Measurements from ENCODE around the gene CCDC188. TPM values are rescaled to one million over a fixed set of nuclear protein-coding genes. Genes with fewer than 3 reads are reported as not detected.
A peak's percentile ranks its signal among the peaks of the same experiment; 100 is the strongest.

Gene CCDC188
- total RNA-seq, 1 experiment from 2014 or later, result not detected

DNA sequence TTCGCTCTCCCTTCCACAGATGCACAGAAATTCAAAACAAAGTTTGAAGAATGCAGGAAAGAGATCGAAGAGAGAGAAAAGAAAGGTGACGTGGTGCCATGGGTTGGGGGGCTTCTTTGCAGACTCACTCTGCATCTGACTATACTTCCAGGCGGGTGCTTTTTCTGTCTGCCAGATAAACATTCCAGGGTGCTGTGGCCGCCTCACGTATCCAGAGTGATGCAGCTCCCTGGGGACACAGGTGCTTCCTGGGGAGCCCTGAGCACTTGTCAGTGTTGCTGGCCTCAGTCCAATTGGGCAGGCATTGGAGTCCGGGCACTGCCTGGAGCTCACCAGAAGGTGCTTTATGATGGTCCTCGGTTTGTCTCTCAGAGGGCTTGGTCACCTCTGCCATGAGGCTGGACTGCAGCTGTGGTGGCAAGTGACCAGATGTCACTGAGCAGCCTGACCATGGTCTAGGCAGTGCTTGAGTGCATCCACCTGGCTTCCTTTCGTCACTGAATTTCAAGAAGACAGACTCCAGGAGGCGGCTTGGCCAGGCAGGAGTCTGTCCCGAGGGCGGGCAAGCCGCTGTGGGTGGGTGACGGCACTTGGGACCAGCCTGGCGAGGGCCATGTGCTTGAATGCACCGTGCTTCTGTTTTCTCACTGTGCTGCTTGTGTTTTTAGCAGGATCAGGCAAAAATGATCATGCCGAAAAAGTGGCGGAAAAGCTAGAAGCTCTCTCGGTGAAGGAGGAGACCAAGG lies 24.4 kb downstream of the CCDC188 start:
- Histone ChIP-seq H3K56ac (ENCODE audit: insufficient read length, low read depth, low read length) (no peak overlapping the region), H2BK15ac (ENCODE audit: low read depth, low read length) (no peak overlapping the region), H4K20me1 (ENCODE audit: control insufficient read depth, insufficient read depth, insufficient read length) (peaks cover 2% of the 10 kb centered on the region), H2BK5ac (ENCODE audit: insufficient read length, low read length) (no peak overlapping the region), H3K23ac (ENCODE audit: insufficient read length, low read depth, low read length) (no peak overlapping the region), H4K5ac (ENCODE audit: insufficient read length, low read depth, low read length) (no peak overlapping the region), H2AFZ (ENCODE audit: low read length) (no peak overlapping the region), H3T11ph (ENCODE audit: low read length) (no peak overlapping the region), H3K27ac (ENCODE audit: insufficient read length, low read depth, low read length) (no peak overlapping the region), H2BK20ac (ENCODE audit: low read depth, low read length, poor library complexity, severe bottlenecking) (no peak overlapping the region), H3K4ac (ENCODE audit: low read depth, low read length) (no peak overlapping the region), H3K18ac (ENCODE audit: insufficient read length, low read depth, low read length) (no peak overlapping the region), H3K4me2 (ENCODE audit: insufficient read depth, insufficient read length, low read length) (no peak overlapping the region), H3K79me2 (ENCODE audit: insufficient read depth, low read length) (peaks cover 10% of the 10 kb centered on the region; the same call in 1 of the 2 replicates), H4K91ac (ENCODE audit: insufficient read length, low read depth, low read length) (no peak overlapping the region), H4K8ac (replicated peaks; ENCODE audit: insufficient read length, low read depth, low read length) (no peak overlapping the region), H2BK12ac (ENCODE audit: insufficient read length, low read depth, low read length) (no peak overlapping the region), H3K23me2 (ENCODE audit: insufficient read length, low read depth, low read length, poor library complexity, severe bottlenecking) (no peaks in the 10 kb centered on the region), H2AK5ac (ENCODE audit: insufficient read length, low read length) (no peak overlapping the region), H3K9me3 (ENCODE audit: control insufficient read depth, low read depth, low read length) (no peaks in the 10 kb centered on the region), H3K27me3 (ENCODE audit: insufficient read depth, low read length) (no peaks in the 10 kb centered on the region), H3K4me1 (ENCODE audit: insufficient read depth, low read length) (no peaks in the 10 kb centered on the region), H2BK120ac (ENCODE audit: low read depth, low read length, poor library complexity, severe bottlenecking) (no peak overlapping the region), H3K79me1 (ENCODE audit: insufficient read depth, low read depth, low read length, poor library complexity, severe bottlenecking) (peaks cover 5% of the 10 kb centered on the region), H3K9ac (ENCODE audit: extremely low read depth, insufficient read length, low read length) (no peak overlapping the region), H3K14ac (ENCODE audit: insufficient read depth, low read length) (no peak overlapping the region)
- H3K4me3 Mint-ChIP-seq, result no peak overlapping the region
- no peaks in the 10 kb centered on the region; the same call in 1 of the 2 replicates for H3K27me3 Mint-ChIP-seq (ENCODE audit: low read depth)
- DNase-seq, result no peak
- H3K27ac Mint-ChIP-seq, result peak overlapping the region in 2 of 3 experiments; percentile 49 to 79; a peak in 4 of 7 replicates
- H3K4me1 Mint-ChIP-seq, result peaks cover 5 to 11% of the 10 kb centered on the region in 2 experiments
- TF ChIP-seq, protein P1, sequence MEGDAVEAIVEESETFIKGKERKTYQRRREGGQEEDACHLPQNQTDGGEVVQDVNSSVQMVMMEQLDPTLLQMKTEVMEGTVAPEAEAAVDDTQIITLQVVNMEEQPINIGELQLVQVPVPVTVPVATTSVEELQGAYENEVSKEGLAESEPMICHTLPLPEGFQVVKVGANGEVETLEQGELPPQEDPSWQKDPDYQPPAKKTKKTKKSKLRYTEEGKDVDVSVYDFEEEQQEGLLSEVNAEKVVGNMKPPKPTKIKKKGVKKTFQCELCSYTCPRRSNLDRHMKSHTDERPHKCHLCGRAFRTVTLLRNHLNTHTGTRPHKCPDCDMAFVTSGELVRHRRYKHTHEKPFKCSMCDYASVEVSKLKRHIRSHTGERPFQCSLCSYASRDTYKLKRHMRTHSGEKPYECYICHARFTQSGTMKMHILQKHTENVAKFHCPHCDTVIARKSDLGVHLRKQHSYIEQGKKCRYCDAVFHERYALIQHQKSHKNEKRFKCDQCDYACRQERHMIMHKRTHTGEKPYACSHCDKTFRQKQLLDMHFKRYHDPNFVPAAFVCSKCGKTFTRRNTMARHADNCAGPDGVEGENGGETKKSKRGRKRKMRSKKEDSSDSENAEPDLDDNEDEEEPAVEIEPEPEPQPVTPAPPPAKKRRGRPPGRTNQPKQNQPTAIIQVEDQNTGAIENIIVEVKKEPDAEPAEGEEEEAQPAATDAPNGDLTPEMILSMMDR (conservative IDR thresholded peaks at IDR 0.05), result no peak
- H3K36me3 Mint-ChIP-seq (ENCODE audit: insufficient read depth in 1 of 3, low read depth in 3 of 3), result peaks cover 36 to 63% (median 61%) of the 10 kb centered on the region in 3 experiments; a peak in 6 of 7 replicates
- H3K9me3 Mint-ChIP-seq, result no peaks in the 10 kb centered on the region
- WGBS (ENCODE audit: extremely low coverage, insufficient read length, low lambda C conversion rate), result no CpG with 5 or more reads among the region's 19 CpGs

Data from H9 (cell line).